WERI-Rb-1 (cell line): Measurements from ENCODE around the gene TRAF3IP3.

Experiments used
- DNase-seq: peaks from one replicate; pipeline ENCODE4 v3.0.0-alpha.2; 2020
- H3K27ac ChIP-seq: fragments of 250-450 bp; sonication (Bioruptor Pico); 2 replicates; pipeline ENCODE4 v1.5.1; 2020; ENCODE audit warnings: mild to moderate bottlenecking, moderate library complexity
- H3K27me3 ChIP-seq: fragments of 250-450 bp; sonication (Bioruptor Pico); 2 replicates; pipeline ENCODE4 v1.5.1; 2021; ENCODE audit warnings: mild to moderate bottlenecking, low read depth, moderate library complexity; ENCODE audit not compliant: insufficient read depth, severe bottlenecking
- H3K36me3 ChIP-seq: fragments of 250-450 bp; sonication (Bioruptor Pico); 2 replicates; pipeline ENCODE4 v1.5.1; 2020; ENCODE audit warnings: mild to moderate bottlenecking, moderate library complexity
- H3K4me3 ChIP-seq: 2 replicates; pipeline ENCODE4 v1.5.1; 2011; ENCODE audit warnings: low read depth, mild to moderate bottlenecking, control low read depth, low read length
- H3K9me3 ChIP-seq: fragments of 250-450 bp; sonication (Bioruptor Pico); 2 replicates; pipeline ENCODE4 v1.5.1; 2021; ENCODE audit warnings: mild to moderate bottlenecking, moderate library complexity; ENCODE audit not compliant: severe bottlenecking
- CTCF ChIP-seq: IDR thresholded peaks from 2 replicates; pipeline ENCODE4 v1.5.1; 2011; ENCODE audit warnings: low read depth, mild to moderate bottlenecking, control low read depth, inconsistent platforms, low read length

Gene TRAF3IP3

GRCh38 chr1:209721323-209721722 is 34.5 kb upstream of the TRAF3IP3 start:
- Histone ChIP-seq H3K4me3 (no peak overlapping the region), H3K27me3 (peaks cover 4% of the 10 kb centered on the region), H3K36me3 (no peaks in the 10 kb centered on the region), H3K9me3 (no peaks in the 10 kb centered on the region), H3K27ac (no peak overlapping the region)
- TF ChIP-seq CTCF: no peak
- no peak for DNase-seq

- peaks cover 7% of the 10 kb centered on the region for H3K27me3 ChIP-seq
- H3K4me3 ChIP-seq: no peak overlapping the region
- H3K36me3 ChIP-seq: no peaks in the 10 kb centered on the region
- H3K27ac ChIP-seq: no peak overlapping the region
- no peaks in the 10 kb centered on the region for H3K9me3 ChIP-seq
- TF ChIP-seq CTCF: no peak
- no peak for DNase-seq
These were observed 32.6 kb upstream of the TRAF3IP3 start for GRCh38 chr1:209723265-209723664.

- Histone ChIP-seq H3K9me3 (no peaks in the 10 kb centered on the region), H3K27ac (no peak overlapping the region), H3K27me3 (peaks cover 7% of the 10 kb centered on the region), H3K4me3 (no peak overlapping the region), H3K36me3 (no peaks in the 10 kb centered on the region)
- no peak for TF ChIP-seq CTCF
- DNase-seq: no peak
These were observed 31.8 kb upstream of the TRAF3IP3 start for GRCh38 chr1:209723756-209724693.

GRCh38 chr1:209727286-209727685 is 28.6 kb upstream of the TRAF3IP3 start:
- no peak overlapping the region for H3K4me3 ChIP-seq
- TF ChIP-seq CTCF: no peak
- H3K27ac ChIP-seq: no peak overlapping the region
- no peaks in the 10 kb centered on the region for H3K9me3 ChIP-seq
- DNase-seq: no peak
- H3K27me3 ChIP-seq: peaks cover 7% of the 10 kb centered on the region
- no peaks in the 10 kb centered on the region for H3K36me3 ChIP-seq

GRCh38 chr1:209727785-209728184 is 28.1 kb upstream of the TRAF3IP3 start:
- Histone ChIP-seq H3K4me3 (no peak overlapping the region), H3K27me3 (peaks cover 7% of the 10 kb centered on the region), H3K27ac (no peak overlapping the region), H3K36me3 (no peaks in the 10 kb centered on the region), H3K9me3 (no peaks in the 10 kb centered on the region)
- DNase-seq: no peak
- no peak for TF ChIP-seq CTCF
